HCT116 (cell line): ENCODE measurements around the gene TMEM258. TPM values are rescaled to one million over a fixed set of nuclear protein-coding genes. Genes with fewer than 3 reads are reported as not detected.

Source experiments
- ATAC-seq: fragments of 200-7000 bp; cut with Tn5 transposase; 2 replicates; pipeline ENCODE4 v1.9.1; 2020; ENCODE audit warnings: mild to moderate bottlenecking, moderate library complexity
- BruUV-seq: library from RNA; stranded (reverse); fragments of 400-500 nt; replicated peaks from 2 replicates; lab custom pipeline; 2021; lab: Mats Ljungman, UMichigan
- CTCF ChIA-PET: fragments of 300-600 bp; sonication (Branson Sonifier 250); formaldehyde crosslinking; loops from one replicate; lab custom pipeline; 2021; ENCODE audit warnings: antibody characterized with exemption; lab: Charles Lee
- POLR2A ChIA-PET: fragments of 300-600, 350-600 bp; sonication (Branson Sonifier 250); formaldehyde crosslinking; loops from one replicate; lab custom pipeline; 2021; ENCODE audit warnings: antibody characterized with exemption; lab: Charles Lee
- RAD21 ChIA-PET, 2 experiments: fragments of 300-600 bp; sonication (Branson Sonifier 250); formaldehyde crosslinking; loops; one replicate each; lab custom pipeline; 2023; ENCODE audit warnings: low total read pairs in 2 of 2; ENCODE audit not compliant: uncharacterized antibody in 2 of 2, unreplicated experiment in 2 of 2, low non-redundant PET in 1 of 2; lab: Charles Lee
- DNase-seq: peaks from one replicate; pipeline ENCODE4 v3.0.0-alpha.2; 2010; ENCODE audit warnings: low read depth, low spot score
- H2AFZ ChIP-seq: fragments of 200-600 bp; shearing (Covaris generic), sonication (generic); 2 replicates; pipeline ENCODE4 v1.6.1; 2017; ENCODE audit warnings: low read depth, mixed run types, mixed read lengths, antibody characterized with exemption, low read length; ENCODE audit not compliant: poor library complexity, severe bottlenecking
- H3K27ac ChIP-seq: 2 replicates; pipeline ENCODE4 v1.5.1; 2012; ENCODE audit warnings: low read depth, low read length
- H3K27me3 ChIP-seq: fragments of 200-600 bp; sonication (generic); 2 replicates; pipeline ENCODE4 v1.6.1; 2016; ENCODE audit warnings: mixed run types, low read length, mixed read lengths; ENCODE audit not compliant: insufficient read depth
- H3K36me3 ChIP-seq, 2 experiments: fragments of 200-500 bp in 1 of 2; fragments of 200-600 bp in 1 of 2; sonication (Bioruptor generic) in 1 of 2; sonication (generic) in 1 of 2; 2 replicates each; pipeline versions ENCODE4 v1.5.1 to v1.6.1; 2014 to 2016; ENCODE audit warnings: low read length in 2 of 2, inconsistent platforms in 1 of 2, mixed read lengths in 1 of 2, mixed run types in 1 of 2; ENCODE audit not compliant: insufficient read depth in 2 of 2, control insufficient read depth in 1 of 2
- H3K4me1 ChIP-seq, 2 experiments: fragments of 200-600 bp in 1 of 2; sonication (generic) in 1 of 2; 2 replicates each; pipeline versions ENCODE4 v1.5.1 to v1.6.1; 2012 to 2017; ENCODE audit warnings: low read length in 2 of 2, inconsistent platforms in 1 of 2, mild to moderate bottlenecking in 1 of 2, mixed read lengths in 1 of 2, mixed run types in 1 of 2, moderate library complexity in 1 of 2; ENCODE audit not compliant: insufficient read depth in 2 of 2, control insufficient read depth in 1 of 2
- H3K4me2 ChIP-seq: fragments of 200-600 bp; sonication (generic); 2 replicates; pipeline ENCODE4 v1.6.1; 2017; ENCODE audit warnings: mixed run types, low read length, mixed read lengths
- H3K4me3 ChIP-seq, 2 experiments: fragments of 200-600 bp in 1 of 2; sonication (generic) in 1 of 2; replicated peaks in 1 of 2; 2 replicates each; pipeline ENCODE4 v1.5.1; 2011 to 2016; ENCODE audit warnings: low read length in 2 of 2, control low read depth in 1 of 2, low read depth in 1 of 2, mild to moderate bottlenecking in 1 of 2, mixed read lengths in 1 of 2, mixed run types in 1 of 2
- H3K79me2 ChIP-seq: fragments of 200-600 bp; sonication (generic); 2 replicates; pipeline ENCODE4 v1.6.1; 2017; ENCODE audit warnings: mild to moderate bottlenecking, mixed run types, low read length, moderate library complexity, mixed read lengths; ENCODE audit not compliant: insufficient read depth
- H3K9ac ChIP-seq: fragments of 200-600 bp; sonication (generic); 2 replicates; pipeline ENCODE4 v1.6.1; 2016; ENCODE audit warnings: low read length, mixed read lengths
- H3K9me2 ChIP-seq: fragments of 200-600 bp; sonication (generic), shearing (Covaris generic); 2 replicates; pipeline ENCODE4 v1.6.1; 2017; ENCODE audit warnings: mixed run types, mild to moderate bottlenecking, moderate library complexity; ENCODE audit not compliant: insufficient read depth
- H3K9me3 ChIP-seq, 2 experiments: fragments of 200-500 bp in 1 of 2; fragments of 200-600 bp in 1 of 2; sonication (Bioruptor generic) in 1 of 2; sonication (generic) in 1 of 2; 2 replicates each; pipeline ENCODE4 v1.6.1; 2014 to 2017; ENCODE audit warnings: low read length in 2 of 2, mixed read lengths in 2 of 2, inconsistent platforms in 1 of 2, low read depth in 1 of 2, mild to moderate bottlenecking in 1 of 2, mixed run types in 1 of 2, moderate library complexity in 1 of 2; ENCODE audit not compliant: control insufficient read depth in 1 of 2, insufficient read depth in 1 of 2
- H4K20me1 ChIP-seq: fragments of 200-600 bp; sonication (generic), shearing (Covaris generic); 2 replicates; pipeline ENCODE4 v1.6.1; 2017; ENCODE audit warnings: mixed run types, mild to moderate bottlenecking, moderate library complexity; ENCODE audit not compliant: insufficient read depth
- CEBPB ChIP-seq: IDR thresholded peaks from 2 replicates; pipeline ENCODE4 v1.6.1; 2012; ENCODE audit warnings: low read depth
- EGR1 ChIP-seq: IDR thresholded peaks from 2 replicates; pipeline ENCODE4 v1.6.1; 2012; ENCODE audit warnings: low read depth
- ELF1 ChIP-seq: IDR thresholded peaks from 2 replicates; pipeline ENCODE4 v1.6.1; 2012; ENCODE audit warnings: low read depth, borderline replicate concordance
- EZH2phosphoT487 ChIP-seq: fragments of 200-600 bp; IDR thresholded peaks from 2 replicates; pipeline ENCODE4 v1.6.1; 2018; ENCODE audit warnings: antibody characterized with exemption, borderline replicate concordance
- POLR2AphosphoS5 ChIP-seq: IDR thresholded peaks from 2 replicates; pipeline ENCODE4 v1.6.1; 2011; ENCODE audit warnings: mild to moderate bottlenecking, low read depth, low read length, moderate library complexity
- REST ChIP-seq: IDR thresholded peaks from 2 replicates; pipeline ENCODE4 v1.6.1; 2012; ENCODE audit warnings: low read depth
- SP1 ChIP-seq: IDR thresholded peaks from 2 replicates; pipeline ENCODE4 v1.6.1; 2012; ENCODE audit warnings: low read depth
- SRF ChIP-seq: IDR thresholded peaks from 2 replicates; pipeline ENCODE4 v1.6.1; 2012; ENCODE audit warnings: low read depth
- TCF7L2 ChIP-seq: IDR thresholded peaks from 2 replicates; pipeline ENCODE4 v1.7.0; 2011; ENCODE audit warnings: borderline replicate concordance, inconsistent platforms; ENCODE audit not compliant: insufficient read depth, insufficient read length; ENCODE audit errors: extremely low read depth
- YY1 ChIP-seq: IDR thresholded peaks from 2 replicates; pipeline ENCODE4 v1.6.1; 2011; ENCODE audit warnings: low read length, low read depth, moderate library complexity, mild to moderate bottlenecking; ENCODE audit not compliant: insufficient replicate concordance; ENCODE audit errors: extremely low read depth
- intact Hi-C: fragments of 100-400 bp; cut with micrococcal nuclease; formaldehyde crosslinking; loops from 2 replicates; pipeline ENCODE4 v1.10.0; 2022
- total RNA-seq: library from RNA; stranded (reverse); gene quantifications from one replicate; pipeline ENCODE4 v1.2.1, GENCODE V29; 2021; ENCODE audit not compliant: unreplicated experiment

TMEM258 gene
- total RNA-seq, 1 experiment from 2014 or later: 160 TPM

- Histone ChIP-seq H4K20me1 (no peaks in the 10 kb centered on the region), H3K9me2 (no peaks in the 10 kb centered on the region), H3K4me3 (no peak overlapping the region), H3K4me1 (no peaks in the 10 kb centered on the region), H3K9me3 (no peaks in the 10 kb centered on the region), H3K36me3 (no peaks in the 10 kb centered on the region), H3K4me2 (no peak overlapping the region), H3K9ac (no peak overlapping the region), H3K79me2 (no peaks in the 10 kb centered on the region), H3K27ac (no peak overlapping the region), H2AFZ (no peak overlapping the region), H3K27me3 (no peaks in the 10 kb centered on the region)
- no TSS peak for BruUV-seq
- DNase-seq (no peak), ATAC-seq (no peak)
- POLR2A ChIA-PET: no interaction called here
- RAD21 ChIA-PET: no interaction called here
- intact Hi-C loops: no loop called here
- TF ChIP-seq TCF7L2: no peak
- no peak for TF ChIP-seq SRF
- no peak for TF ChIP-seq SP1
- no peak for TF ChIP-seq ELF1
- no peak for TF ChIP-seq CEBPB
- no peak for TF ChIP-seq POLR2AphosphoS5
- TF ChIP-seq REST: no peak
- no peak for TF ChIP-seq EGR1
- TF ChIP-seq YY1: no peak
- TF ChIP-seq EZH2phosphoT487: no peak
- CTCF ChIA-PET: no interaction called here
Observed at GRCh38 chr11:61829806-61830205, 37.4 kb upstream of the TMEM258 start.
